BLaER1 (cell line): ENCODE measurements around the gene IGFBP1.
"Not testable (repeated sequence)": the region's sequence is repeated elsewhere in the genome, so short reads cannot be mapped to it uniquely, and the experiment has no call there.

Source experiments
- H3K27ac ChIP-seq: shearing (Covaris generic); formaldehyde crosslinking; 2 replicates; pipeline ENCODE4 v1.8.1; 2022
- H3K27me3 ChIP-seq: shearing (Covaris generic); formaldehyde crosslinking; 2 replicates; pipeline ENCODE4 v1.8.1; 2022
- H3K36me3 ChIP-seq: shearing (Covaris generic); formaldehyde crosslinking; 2 replicates; pipeline ENCODE4 v1.8.1; 2022
- H3K4me1 ChIP-seq: shearing (Covaris generic); formaldehyde crosslinking; 2 replicates; pipeline ENCODE4 v1.8.1; 2022
- H3K4me2 ChIP-seq: shearing (Covaris generic); formaldehyde crosslinking; 2 replicates; pipeline ENCODE4 v1.8.1; 2022
- H3K4me3 ChIP-seq: shearing (Covaris generic); formaldehyde crosslinking; 2 replicates; pipeline ENCODE4 v1.8.1; 2022
- H3K9ac ChIP-seq: shearing (Covaris generic); formaldehyde crosslinking; 2 replicates; pipeline ENCODE4 v1.8.1; 2022
- H3K9me3 ChIP-seq: shearing (Covaris generic); formaldehyde crosslinking; 2 replicates; pipeline ENCODE4 v1.8.1; 2022
- H4K20me1 ChIP-seq: shearing (Covaris generic); formaldehyde crosslinking; 2 replicates; pipeline ENCODE4 v1.8.1; 2022
- Cebpa-rat ChIP-seq: shearing (Covaris generic); IDR thresholded peaks from 2 replicates; pipeline ENCODE4 v1.8.1; 2022

IGFBP1 gene

DNA sequence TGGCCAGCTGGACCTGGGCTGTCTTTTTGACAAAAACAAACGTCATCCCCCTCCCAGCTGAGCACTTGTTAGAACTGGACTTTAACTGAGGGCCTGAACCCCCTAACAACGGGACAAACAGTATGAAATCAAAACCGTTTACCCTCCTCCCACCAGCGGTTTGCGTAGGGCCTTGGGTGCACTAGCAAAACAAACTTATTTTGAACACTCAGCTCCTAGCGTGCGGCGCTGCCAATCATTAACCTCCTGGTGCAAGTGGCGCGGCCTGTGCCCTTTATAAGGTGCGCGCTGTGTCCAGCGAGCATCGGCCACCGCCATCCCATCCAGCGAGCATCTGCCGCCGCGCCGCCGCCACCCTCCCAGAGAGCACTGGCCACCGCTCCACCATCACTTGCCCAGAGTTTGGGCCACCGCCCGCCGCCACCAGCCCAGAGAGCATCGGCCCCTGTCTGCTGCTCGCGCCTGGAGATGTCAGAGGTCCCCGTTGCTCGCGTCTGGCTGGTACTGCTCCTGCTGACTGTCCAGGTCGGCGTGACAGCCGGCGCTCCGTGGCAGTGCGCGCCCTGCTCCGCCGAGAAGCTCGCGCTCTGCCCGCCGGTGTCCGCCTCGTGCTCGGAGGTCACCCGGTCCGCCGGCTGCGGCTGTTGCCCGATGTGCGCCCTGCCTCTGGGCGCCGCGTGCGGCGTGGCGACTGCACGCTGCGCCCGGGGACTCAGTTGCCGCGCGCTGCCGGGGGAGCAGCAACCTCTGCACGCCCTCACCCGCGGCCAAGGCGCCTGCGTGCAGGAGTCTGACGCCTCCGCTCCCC lies at the start of gene IGFBP1:
Gene IGFBP1, plus strand, starts transcription at position 304 of the 808 bp plus-strand sequence. Its CDS starts 165 bp downstream, at position 469.
- Histone ChIP-seq H4K20me1 (no peaks in the 10 kb centered on the region), H3K9ac (no peak within 1 kb of the TSS), H3K27me3 (peaks cover 38% of the 10 kb centered on the region), H3K4me2 (no peak within 1 kb of the TSS), H3K27ac (no peak within 1 kb of the TSS), H3K9me3 (no peaks in the 10 kb centered on the region), H3K4me1 (no peaks in the 10 kb centered on the region), H3K36me3 (no peaks in the 10 kb centered on the region), H3K4me3 (no peak within 1 kb of the TSS)
- TF ChIP-seq Cebpa-rat = no peak

DNA sequence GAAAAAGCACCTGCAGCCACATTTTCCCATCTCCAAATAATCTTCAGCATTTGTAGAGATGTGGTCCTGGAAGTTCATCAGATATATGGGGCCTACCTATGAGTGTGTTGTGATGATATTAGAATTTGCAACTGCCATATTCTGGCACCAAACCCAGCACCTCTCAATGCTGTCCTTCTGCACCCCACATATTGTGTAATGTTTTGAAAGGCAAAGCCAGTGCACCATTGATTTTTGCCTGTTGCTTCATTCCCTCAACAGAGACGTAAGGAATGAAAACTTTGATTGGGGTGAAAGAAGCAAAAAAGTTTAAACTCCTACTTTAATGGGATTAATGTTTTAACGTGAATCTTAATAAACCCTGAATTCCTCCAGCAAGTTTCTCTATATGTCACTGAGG lies 49.4 kb upstream of the IGFBP1 start:
- not testable (repeated sequence) for H3K9ac ChIP-seq, H3K4me2 ChIP-seq, H3K36me3 ChIP-seq, H4K20me1 ChIP-seq, H3K4me3 ChIP-seq, H3K27me3 ChIP-seq, H3K27ac ChIP-seq, H3K9me3 ChIP-seq
- peaks cover 38% of the 10 kb centered on the region for H3K4me1 ChIP-seq

DNA sequence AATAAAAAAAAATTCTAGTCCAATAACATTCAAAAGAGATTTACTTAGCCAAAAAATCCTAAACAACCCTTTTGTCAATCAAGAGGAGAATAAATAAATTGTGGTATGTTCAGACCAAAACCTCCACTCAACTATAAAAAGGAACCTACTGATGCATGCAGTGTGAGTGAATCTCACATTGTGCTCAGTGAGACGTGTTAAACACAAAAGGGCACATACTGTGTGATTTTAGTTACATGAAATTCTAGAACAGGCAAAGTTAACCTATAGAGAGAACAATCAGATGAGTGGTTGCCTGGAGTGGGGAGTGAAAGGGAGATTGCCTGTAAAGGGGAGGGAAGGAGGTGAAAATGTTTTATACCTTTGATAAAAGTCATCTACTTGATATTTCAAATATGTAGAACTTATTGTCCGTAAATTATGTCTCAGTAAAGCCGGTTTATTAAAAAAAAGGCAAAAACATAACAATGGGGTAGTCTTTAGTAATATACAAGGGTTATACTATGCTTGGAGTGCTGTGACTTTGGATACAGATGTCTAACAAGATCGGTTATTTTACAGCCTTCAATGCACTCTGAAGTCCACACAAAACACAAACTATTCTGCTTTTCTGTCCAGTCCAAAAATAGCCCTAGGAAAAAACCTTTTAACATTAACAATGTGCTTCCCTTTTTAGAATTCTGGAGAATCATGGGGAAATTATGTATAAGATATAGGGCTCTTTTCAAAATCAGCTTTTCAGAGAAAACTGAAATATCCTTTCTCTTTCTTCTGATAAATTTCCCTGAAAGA lies 46.2 kb upstream of the IGFBP1 start:
- not testable (repeated sequence) for H3K9me3 ChIP-seq, H3K4me3 ChIP-seq, H3K27me3 ChIP-seq, H4K20me1 ChIP-seq, H3K36me3 ChIP-seq, H3K9ac ChIP-seq
- Histone ChIP-seq H3K4me1 (peaks cover 49% of the 10 kb centered on the region), H3K4me2 (peak overlapping the region; percentile 69), H3K27ac (0 out of 2 replicates have a peak overlapping the region, but pooled peaks have one; percentile 9)

DNA sequence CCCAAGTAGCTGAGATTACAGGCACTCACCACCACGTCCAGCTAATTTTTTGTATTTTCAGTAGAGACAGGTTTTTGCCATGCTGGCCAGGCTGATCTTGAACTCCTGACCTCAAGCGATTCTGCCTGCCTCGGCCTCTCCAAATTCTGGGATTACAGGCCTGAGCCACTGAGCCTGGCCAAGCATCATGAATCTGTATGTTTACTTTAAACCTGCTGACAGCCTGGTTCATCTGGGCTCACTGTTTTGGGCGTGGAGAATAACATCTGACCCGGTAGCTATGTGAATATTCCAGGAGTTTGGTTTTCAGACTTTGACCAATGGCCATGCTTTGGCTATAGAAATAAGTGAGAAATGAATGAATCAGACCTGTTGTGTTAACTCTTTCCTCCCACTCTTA lies 41.8 kb upstream of the IGFBP1 start:
- not testable (repeated sequence) for H3K9me3 ChIP-seq, H3K27ac ChIP-seq, H3K9ac ChIP-seq, H3K4me3 ChIP-seq, H4K20me1 ChIP-seq, H3K36me3 ChIP-seq, H3K4me2 ChIP-seq, H3K27me3 ChIP-seq
- peaks cover 64% of the 10 kb centered on the region for H3K4me1 ChIP-seq

DNA sequence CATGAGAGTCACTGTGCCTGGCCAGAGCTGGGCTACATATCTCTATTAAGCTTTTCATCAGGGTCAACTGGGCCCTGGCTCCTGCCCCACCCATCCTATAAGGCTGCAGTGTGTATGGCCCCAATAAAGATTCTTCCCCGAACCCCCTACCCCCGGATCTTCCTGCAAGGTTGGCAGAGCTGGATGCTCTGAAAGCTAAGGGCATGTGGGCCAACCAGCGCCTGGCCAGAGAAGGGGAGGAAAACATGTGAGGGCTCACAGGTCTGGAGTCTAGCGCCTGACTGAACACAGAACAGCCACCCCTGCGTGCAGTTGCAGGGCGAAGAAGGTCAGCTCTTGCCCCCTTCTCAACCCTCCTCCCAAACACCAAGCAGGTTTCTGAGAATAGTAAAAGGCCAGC lies 39.6 kb upstream of the IGFBP1 start:
- H3K27me3 ChIP-seq, H3K36me3 ChIP-seq, H3K9ac ChIP-seq: not testable (repeated sequence)

DNA sequence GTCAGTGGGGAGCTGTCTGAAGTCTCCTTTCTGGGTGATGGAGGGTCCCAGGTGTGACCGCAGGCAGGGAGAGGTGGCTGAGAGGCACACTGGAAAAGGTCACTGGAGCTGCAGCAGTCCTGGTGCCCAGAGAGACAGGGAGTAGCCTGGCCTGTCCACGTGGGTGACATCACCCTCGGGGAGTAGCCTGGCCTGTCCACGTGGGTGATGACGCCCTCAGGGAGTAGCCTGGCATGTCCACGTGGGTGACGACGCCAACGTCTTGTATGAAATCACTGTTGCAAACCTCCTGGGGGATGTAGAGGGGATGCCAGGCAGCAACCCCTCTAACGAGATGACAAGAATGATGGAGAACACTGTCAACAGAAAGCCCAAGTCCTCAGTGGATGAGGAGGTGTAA lies 35.3 kb upstream of the IGFBP1 start:
- not testable (repeated sequence) for H4K20me1 ChIP-seq, H3K27me3 ChIP-seq, H3K36me3 ChIP-seq, H3K9me3 ChIP-seq, H3K9ac ChIP-seq, H3K27ac ChIP-seq, H3K4me3 ChIP-seq
- H3K4me1 ChIP-seq = peaks cover 41% of the 10 kb centered on the region
- 0 out of 2 replicates have a peak overlapping the region, but pooled peaks have one; percentile 81 for H3K4me2 ChIP-seq

More for the DNA sequence above, 39.6 kb upstream of the IGFBP1 start:
- Histone ChIP-seq H3K4me2 (peak overlapping the region; percentile 51; the same call in 1 of the 2 replicates), H3K27ac (peak overlapping the region; percentile 9; the same call in 1 of the 2 replicates), H3K4me1 (peaks cover 63% of the 10 kb centered on the region)
- not testable (repeated sequence) for H4K20me1 ChIP-seq, H3K4me3 ChIP-seq, H3K9me3 ChIP-seq

DNA sequence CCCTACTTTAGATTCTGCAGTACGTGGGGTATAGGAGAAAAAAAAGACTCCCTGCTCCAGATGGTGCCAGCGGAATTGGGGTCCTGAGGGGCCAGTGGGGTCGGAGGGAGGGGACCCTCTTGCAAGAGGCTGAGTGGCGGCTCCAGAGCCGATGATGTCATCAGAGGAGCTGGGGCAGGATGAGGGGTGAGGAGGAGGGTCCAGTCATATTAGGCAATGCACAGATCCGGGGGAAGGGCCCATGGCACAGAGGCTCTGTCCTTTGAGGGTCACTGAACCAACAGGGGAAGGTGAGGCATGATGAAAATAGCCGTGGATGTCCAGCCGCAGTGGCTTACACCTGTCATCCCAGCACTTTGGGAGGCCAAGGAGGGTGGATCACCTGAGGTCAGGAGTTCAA lies 34.8 kb upstream of the IGFBP1 start:
- H3K4me2 ChIP-seq, H3K9me3 ChIP-seq, H4K20me1 ChIP-seq, H3K36me3 ChIP-seq, H3K9ac ChIP-seq, H3K27me3 ChIP-seq, H3K27ac ChIP-seq, H3K4me3 ChIP-seq: not testable (repeated sequence)
- H3K4me1 ChIP-seq = peaks cover 36% of the 10 kb centered on the region

DNA sequence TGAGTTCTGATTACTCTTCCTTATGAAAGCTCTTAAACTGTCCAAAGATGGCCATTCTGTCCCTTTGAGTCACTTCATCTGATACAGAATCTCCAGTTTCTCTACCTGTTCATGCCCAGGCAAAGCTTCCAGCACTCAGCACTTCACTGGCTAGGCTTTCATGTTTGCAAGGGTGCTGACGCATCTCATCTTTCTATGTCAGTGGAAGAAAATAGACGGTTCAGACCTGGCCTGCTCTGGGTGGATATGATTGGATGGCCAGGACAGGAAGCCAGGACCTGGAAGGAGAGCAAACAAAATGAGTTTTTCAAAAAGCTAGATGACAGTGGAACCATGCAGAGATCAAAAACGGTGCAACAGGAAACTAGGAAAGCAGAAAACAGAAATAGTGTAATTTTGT lies 32.6 kb upstream of the IGFBP1 start:
- H3K36me3 ChIP-seq, H4K20me1 ChIP-seq, H3K27me3 ChIP-seq, H3K9me3 ChIP-seq, H3K9ac ChIP-seq, H3K4me3 ChIP-seq, H3K4me2 ChIP-seq, H3K27ac ChIP-seq: not testable (repeated sequence)
- H3K4me1 ChIP-seq = peaks cover 36% of the 10 kb centered on the region

DNA sequence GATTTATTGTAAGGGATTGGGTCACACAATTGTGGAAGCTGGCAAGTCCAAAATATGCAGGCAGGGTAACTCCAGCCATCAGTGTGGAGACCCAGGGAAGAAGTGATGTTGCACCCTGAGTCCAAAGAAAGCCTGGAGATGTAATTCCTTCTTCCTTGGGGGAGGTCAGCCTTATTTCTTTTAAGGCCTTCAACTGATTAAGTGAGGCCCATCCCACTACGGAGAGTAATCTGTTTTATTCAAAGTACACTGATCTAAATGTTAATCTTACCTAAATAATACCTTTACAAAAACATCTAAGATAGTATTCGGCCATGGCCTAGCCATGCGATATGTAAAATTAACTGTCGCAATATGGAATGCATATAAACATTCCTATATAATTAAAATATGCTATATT lies 31.4 kb upstream of the IGFBP1 start:
- H4K20me1 ChIP-seq, H3K4me3 ChIP-seq, H3K9ac ChIP-seq, H3K4me2 ChIP-seq, H3K27me3 ChIP-seq, H3K9me3 ChIP-seq, H3K36me3 ChIP-seq, H3K27ac ChIP-seq: not testable (repeated sequence)
- peaks cover 24% of the 10 kb centered on the region for H3K4me1 ChIP-seq

DNA sequence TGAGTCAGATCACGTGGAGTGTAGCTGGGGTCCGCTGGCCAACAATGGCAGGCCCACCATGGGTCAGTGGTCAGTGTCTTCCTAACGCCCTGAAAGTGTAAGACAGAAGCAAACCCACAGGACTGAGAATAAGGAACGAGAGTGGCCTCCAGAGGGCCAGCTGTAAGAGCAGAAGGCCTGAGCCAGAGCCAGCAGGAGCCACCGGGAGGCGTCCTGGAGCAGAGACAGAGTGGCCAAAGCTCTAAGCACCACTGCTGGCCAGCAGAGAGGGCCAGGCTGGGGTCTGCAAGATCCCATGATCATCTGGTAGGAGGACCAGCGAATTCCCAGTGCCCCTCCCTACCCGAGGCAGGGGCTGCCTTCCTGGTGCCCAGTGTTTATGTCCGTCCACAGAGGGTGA lies 24.6 kb upstream of the IGFBP1 start:
- H3K27ac ChIP-seq = no peak overlapping the region
- no peak for TF ChIP-seq Cebpa-rat
- peaks cover 8% of the 10 kb centered on the region; the same call in 1 of the 2 replicates for H3K4me1 ChIP-seq
- H3K9ac ChIP-seq = no peak overlapping the region
- H3K4me3 ChIP-seq = no peak overlapping the region
- no peaks in the 10 kb centered on the region for H3K36me3 ChIP-seq
- H3K4me2 ChIP-seq = no peak overlapping the region
- H4K20me1 ChIP-seq = no peaks in the 10 kb centered on the region
- no peaks in the 10 kb centered on the region for H3K27me3 ChIP-seq
- no peaks in the 10 kb centered on the region for H3K9me3 ChIP-seq
